Aorta (tissue), 5 donors: ENCODE measurements around the gene APLN. TPM values are rescaled to one million over a fixed set of nuclear protein-coding genes. Genes with fewer than 3 reads are reported as not detected.

Source experiments
- ATAC-seq: fragments of 200-7000 bp; cut with Tn5 transposase; one replicate; pipeline ENCODE4 v1.9.1; 2022; ENCODE audit warnings: moderate library complexity; ENCODE audit not compliant: low FRiP score
- DNase-seq, 2 donors: peaks; one replicate each; pipeline ENCODE4 v3.0.0-alpha.2; 2020
- H3K27ac ChIP-seq, 2 donors: one replicate each; pipeline ENCODE4 v1.5.1; 2013; ENCODE audit warnings: low read length in 2 of 2, mild to moderate bottlenecking in 2 of 2, moderate library complexity in 2 of 2, control low read depth in 1 of 2, inconsistent platforms in 1 of 2, low read depth in 1 of 2
- H3K27me3 ChIP-seq, 2 donors: one replicate each; pipeline ENCODE4 v1.6.1; 2013; ENCODE audit warnings: control low read depth in 1 of 2, low read length in 1 of 2, mild to moderate bottlenecking in 1 of 2, moderate library complexity in 1 of 2; ENCODE audit not compliant: insufficient read depth in 2 of 2, control insufficient read depth in 1 of 2
- H3K36me3 ChIP-seq, 2 donors: one replicate each; pipeline ENCODE4 v1.6.1; 2013; ENCODE audit warnings: control low read depth in 1 of 2, low read length in 1 of 2, mild to moderate bottlenecking in 1 of 2; ENCODE audit not compliant: insufficient read depth in 2 of 2, control insufficient read depth in 1 of 2
- H3K4me1 ChIP-seq, 2 donors: one replicate each; pipeline ENCODE4 v1.6.1; 2013; ENCODE audit warnings: low read length in 2 of 2, control low read depth in 1 of 2, mild to moderate bottlenecking in 1 of 2, moderate library complexity in 1 of 2; ENCODE audit not compliant: insufficient read depth in 2 of 2, control insufficient read depth in 1 of 2
- H3K4me3 ChIP-seq, 2 donors: one replicate each; pipeline ENCODE4 v1.5.1; 2013; ENCODE audit warnings: low read length in 2 of 2, control low read depth in 1 of 2, mild to moderate bottlenecking in 1 of 2
- H3K9me3 ChIP-seq: one replicate; pipeline ENCODE4 v1.6.1; 2013; ENCODE audit warnings: mild to moderate bottlenecking, low read length; ENCODE audit not compliant: control insufficient read depth
- WGBS, 2 donors: extraction: QIAGEN DNeasy Blood & Tissue Kit; methylation state at CpG; one replicate each; pipeline ENCODE4 v1.1.7; 2013; 5-methylcytosine and 5-hydroxymethylcytosine counted together
- intact Hi-C, 2 donors: fragments of 100-400 bp; cut with DNase I; formaldehyde crosslinking; loops; one replicate each; pipeline versions ENCODE4 v1.14.2 to v1.15.0; 2022
- polyA plus RNA-seq, 2 donors: library from polyadenylated mRNA; stranded (reverse); fragments of 200-250 nt; gene quantifications; one replicate each; pipeline ENCODE4 v1.2.3, GENCODE V29; 2013
- total RNA-seq, 2 donors: library from RNA; stranded (reverse); fragmentation: NEBNext Ultra II Directional; extraction: Animal tissue kit (Norgen Biotek cat#: 25700); gene quantifications; one replicate each; pipeline ENCODE4 v1.2.1, GENCODE V29; 2021
- donor health status: healthy with polysubstance abuse.
- donor health status: Bipolar disorder and iron deficiency.
- donor health status: DM: no; HTN: no; CAD: no.
- donor health status: DM: no; HTN: no; CAD: no.
- donor health status: DM: yes; HTN: yes; CAD: no.

Gene APLN
- total and polyA plus RNA-seq, 4 donors: 0.08 to 24.0 (median 6.6) TPM

DNA sequence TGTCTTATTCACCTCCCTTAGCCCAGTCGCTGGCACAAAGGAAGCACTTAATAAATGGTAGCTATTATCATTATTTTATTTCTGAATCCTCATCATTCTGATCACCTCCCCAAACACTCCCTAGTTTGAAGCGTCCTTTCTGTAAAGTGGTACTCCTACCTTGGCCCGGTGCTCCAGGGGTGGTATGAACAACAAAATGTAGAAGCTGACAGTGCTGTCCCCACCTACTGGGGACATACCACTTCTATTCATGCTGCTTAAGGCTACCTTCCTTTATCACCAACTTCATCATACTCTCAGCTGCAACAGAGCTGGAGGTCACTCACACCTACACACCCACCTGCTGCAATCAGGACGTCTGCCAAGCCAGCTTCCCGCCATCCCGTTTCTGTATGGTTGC, 40.8 kb upstream of the APLN start:
- Histone ChIP-seq H3K27me3 (no peaks in the 10 kb centered on the region), H3K9me3 (no peaks in the 10 kb centered on the region), H3K4me1 (no peaks in the 10 kb centered on the region), H3K36me3 (no peaks in the 10 kb centered on the region), H3K4me3 (no peak overlapping the region), H3K27ac (no peak overlapping the region)
- DNase-seq: no peak
- no peak for ATAC-seq
- 76 to 90% methylated on average over 6 of the region's 6 CpGs for WGBS, 2 donors
- intact Hi-C loops: no loop called here

DNA sequence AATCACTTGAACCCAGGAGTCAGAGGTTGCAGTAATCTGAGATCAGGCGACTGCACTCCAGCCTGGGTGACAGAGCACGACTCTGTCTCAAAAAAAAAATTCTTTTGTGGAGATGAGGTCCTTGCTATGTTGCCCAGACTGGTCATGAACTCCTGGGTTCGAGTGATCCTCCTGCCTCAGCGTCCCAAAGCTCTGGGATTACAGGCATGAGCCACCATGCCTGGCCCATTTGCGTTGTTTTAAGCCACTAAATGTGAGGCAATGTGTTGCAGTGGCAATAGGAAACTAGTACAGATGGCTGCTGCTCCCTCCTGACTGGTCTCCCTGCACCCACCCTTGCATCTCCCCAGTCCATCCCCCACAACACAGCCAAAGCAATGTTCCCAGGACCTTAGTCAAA, 40.0 kb upstream of the APLN start:
- Histone ChIP-seq H3K27ac (no peak overlapping the region), H3K4me1 (no peaks in the 10 kb centered on the region), H3K36me3 (no peaks in the 10 kb centered on the region), H3K4me3 (no peak overlapping the region), H3K9me3 (no peaks in the 10 kb centered on the region), H3K27me3 (no peaks in the 10 kb centered on the region)
- intact Hi-C loops: no loop called here
- 74 to 95% methylated on average over 5 of the region's 5 CpGs for WGBS, 2 donors
- DNase-seq (no peak), ATAC-seq (no peak)

DNA sequence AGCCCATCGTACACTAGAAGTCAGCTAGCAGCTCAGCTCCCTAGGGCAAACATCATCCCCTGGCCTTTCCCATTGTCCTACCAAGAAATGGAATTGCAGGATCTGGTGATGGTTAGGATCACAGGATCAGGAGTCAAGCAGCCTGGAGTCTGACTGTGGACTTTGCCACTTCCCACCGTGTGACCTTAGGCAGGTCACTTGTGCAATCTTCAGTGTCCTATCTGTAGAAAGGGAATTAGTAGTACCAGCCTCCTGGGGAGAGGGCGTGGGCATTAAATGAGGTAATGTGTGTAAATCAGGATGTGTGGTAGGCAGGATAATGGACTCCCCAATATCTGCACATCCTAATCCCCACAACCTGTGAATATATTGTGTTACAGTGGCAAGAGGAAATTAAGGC, 38.6 kb upstream of the APLN start:
- 84 to 98% methylated on average over 3 of the region's 3 CpGs for WGBS, 2 donors
- intact Hi-C loops: no loop called here
- H3K4me1 ChIP-seq: no peaks in the 10 kb centered on the region

DNA sequence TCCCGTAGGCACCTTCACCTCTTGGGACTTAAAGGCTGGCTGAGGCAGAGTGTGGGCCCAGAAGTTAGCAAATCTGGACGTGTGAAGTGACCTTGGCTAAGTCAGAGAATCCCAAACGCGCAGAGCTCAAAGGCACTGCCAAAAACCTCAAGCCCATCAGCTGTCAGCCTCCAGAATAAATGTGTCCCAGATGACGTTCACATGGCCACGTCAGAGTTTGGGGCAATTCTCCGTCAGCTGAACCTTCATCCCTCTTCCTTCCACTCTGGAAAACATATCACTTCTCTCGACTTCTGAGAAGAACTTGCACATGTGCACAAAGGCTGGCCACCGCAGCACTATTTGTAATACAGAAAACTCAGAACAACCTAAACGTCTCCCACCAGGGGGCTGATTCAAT, 35.7 kb upstream of the APLN start:
- DNase-seq: no peak
- Histone ChIP-seq H3K36me3 (no peaks in the 10 kb centered on the region), H3K4me1 (no peaks in the 10 kb centered on the region), H3K27me3 (no peaks in the 10 kb centered on the region), H3K9me3 (no peaks in the 10 kb centered on the region), H3K27ac (no peak overlapping the region), H3K4me3 (no peak overlapping the region)
- 25 to 48% methylated on average over 10 of the region's 10 CpGs for WGBS, 2 donors
- intact Hi-C loops: no loop called here
- peak; percentile 63 for ATAC-seq

More for the DNA sequence above, 38.6 kb upstream of the APLN start:
- Histone ChIP-seq H3K4me3 (no peak overlapping the region), H3K27ac (no peak overlapping the region), H3K27me3 (no peaks in the 10 kb centered on the region), H3K36me3 (no peaks in the 10 kb centered on the region), H3K9me3 (no peaks in the 10 kb centered on the region)
- DNase-seq: no peak
- no peak for ATAC-seq

DNA sequence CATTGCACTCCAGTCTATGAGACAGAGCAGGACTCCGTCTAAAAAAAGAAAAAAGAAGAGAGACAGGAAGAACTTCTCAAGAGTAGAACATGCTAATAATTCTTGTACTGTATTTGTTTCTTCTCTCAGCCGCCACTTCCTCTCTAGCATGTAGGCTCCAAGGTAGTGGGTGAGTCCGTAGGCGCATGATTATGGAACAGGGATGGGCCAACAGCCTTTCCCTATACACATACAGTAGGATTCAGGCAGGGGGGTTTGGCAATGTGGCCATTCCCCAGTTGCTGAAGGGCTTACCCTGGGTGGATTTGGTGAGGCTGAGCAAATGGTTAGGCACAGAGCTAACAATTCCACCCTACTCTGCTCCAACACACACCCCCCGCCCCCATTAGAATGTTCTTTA, 35.0 kb upstream of the APLN start:
- intact Hi-C loops: no loop called here
- Histone ChIP-seq H3K4me1 (no peaks in the 10 kb centered on the region), H3K27ac (no peak overlapping the region), H3K27me3 (no peaks in the 10 kb centered on the region), H3K4me3 (no peak overlapping the region), H3K9me3 (no peaks in the 10 kb centered on the region), H3K36me3 (no peaks in the 10 kb centered on the region)
- ATAC-seq (no peak), DNase-seq (no peak)
- WGBS, 2 donors: 70 to 96% methylated on average over 5 of the region's 5 CpGs

DNA sequence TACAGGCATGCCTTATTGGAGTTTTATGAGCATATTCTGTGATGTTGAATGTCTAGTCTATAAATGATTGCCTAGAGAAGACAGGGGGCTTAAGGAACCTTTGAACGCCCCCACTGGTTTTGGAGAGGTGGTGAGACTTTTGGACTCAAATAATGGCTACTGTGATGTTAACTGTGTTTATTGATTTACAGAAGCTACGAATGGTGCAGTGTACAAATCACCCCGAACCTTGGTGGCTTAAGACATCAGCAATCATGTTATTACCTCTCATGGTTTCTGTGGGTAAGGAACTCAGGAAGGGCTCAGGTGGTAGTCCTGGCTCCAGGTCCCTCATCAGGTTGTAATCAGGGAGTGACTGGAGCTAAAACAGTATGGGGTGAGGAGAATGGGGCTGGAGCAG, 33.3 kb upstream of the APLN start:
- Histone ChIP-seq H3K27me3 (no peaks in the 10 kb centered on the region), H3K27ac (no peak overlapping the region), H3K9me3 (no peaks in the 10 kb centered on the region), H3K36me3 (no peaks in the 10 kb centered on the region), H3K4me1 (no peaks in the 10 kb centered on the region), H3K4me3 (no peak overlapping the region)
- 91 to 94% methylated on average over 3 of the region's 3 CpGs for WGBS, 2 donors
- intact Hi-C loops: no loop called here
- DNase-seq: no peak
- ATAC-seq: no peak

DNA sequence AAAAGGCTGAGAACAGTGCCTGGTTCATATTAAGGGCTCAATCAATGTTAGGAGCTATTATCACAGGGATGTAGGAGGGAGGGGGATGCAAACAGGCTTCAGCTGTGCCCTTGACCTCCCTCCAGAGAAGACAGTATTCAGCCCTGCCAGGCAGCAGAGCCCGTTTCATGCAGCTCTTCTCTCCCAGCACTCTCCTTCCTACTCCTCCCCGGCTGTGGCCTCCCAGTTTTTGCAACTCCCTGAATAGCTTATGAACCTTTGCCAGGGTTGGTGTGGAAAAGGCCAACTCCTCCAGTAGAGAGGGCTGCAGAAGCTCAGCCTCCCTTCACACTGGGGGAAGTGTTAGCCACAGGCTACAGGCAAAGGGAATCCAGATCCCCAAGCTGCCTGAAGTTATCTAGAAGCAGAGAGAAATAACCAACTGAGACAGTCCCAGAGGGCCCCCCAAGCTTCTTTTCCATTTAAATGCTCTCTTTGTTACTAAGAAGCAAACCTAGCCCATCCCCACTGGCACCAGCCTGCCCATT, 31.7 kb upstream of the APLN start:
- no peaks in the 10 kb centered on the region for H3K9me3 ChIP-seq
- H3K36me3 ChIP-seq: no peaks in the 10 kb centered on the region
- DNase-seq (peak in 1 of 2 donors; percentile 54), ATAC-seq (peak; percentile 30)
- no peaks in the 10 kb centered on the region for H3K27me3 ChIP-seq
- H3K4me3 ChIP-seq: no peak overlapping the region
- H3K27ac ChIP-seq: no peak overlapping the region
- intact Hi-C loops: no loop called here
- 10 to 37% methylated on average over 2 of the region's 2 CpGs for WGBS, 2 donors
- H3K4me1 ChIP-seq: no peaks in the 10 kb centered on the region

DNA sequence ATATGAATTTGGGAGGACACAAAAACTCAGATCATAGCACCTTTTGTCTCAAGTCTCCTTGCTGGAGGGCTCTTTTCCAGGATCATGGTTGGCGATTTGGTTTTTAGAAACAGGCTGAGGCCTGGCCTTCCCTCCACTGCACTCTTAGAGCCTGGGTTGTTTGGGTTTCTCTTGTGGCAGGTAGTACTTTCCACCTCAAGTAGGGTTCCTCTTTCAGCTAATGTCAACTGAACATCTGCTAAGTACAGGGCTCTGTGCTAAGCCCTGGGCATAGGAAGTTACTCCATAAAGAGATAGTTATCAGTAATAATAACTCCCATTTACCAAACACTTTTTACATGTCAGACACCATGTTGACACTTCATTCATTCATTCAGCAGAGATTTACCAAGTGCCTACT, 28.2 kb upstream of the APLN start:
- Histone ChIP-seq H3K36me3 (no peaks in the 10 kb centered on the region), H3K27me3 (no peaks in the 10 kb centered on the region), H3K27ac (no peak overlapping the region), H3K9me3 (no peaks in the 10 kb centered on the region), H3K4me3 (no peak overlapping the region), H3K4me1 (no peaks in the 10 kb centered on the region)
- intact Hi-C loops: no loop called here
- ATAC-seq (no peak), DNase-seq (no peak)
- WGBS, 2 donors: 81 to 98% methylated on average over 1 of the region's 1 CpG

DNA sequence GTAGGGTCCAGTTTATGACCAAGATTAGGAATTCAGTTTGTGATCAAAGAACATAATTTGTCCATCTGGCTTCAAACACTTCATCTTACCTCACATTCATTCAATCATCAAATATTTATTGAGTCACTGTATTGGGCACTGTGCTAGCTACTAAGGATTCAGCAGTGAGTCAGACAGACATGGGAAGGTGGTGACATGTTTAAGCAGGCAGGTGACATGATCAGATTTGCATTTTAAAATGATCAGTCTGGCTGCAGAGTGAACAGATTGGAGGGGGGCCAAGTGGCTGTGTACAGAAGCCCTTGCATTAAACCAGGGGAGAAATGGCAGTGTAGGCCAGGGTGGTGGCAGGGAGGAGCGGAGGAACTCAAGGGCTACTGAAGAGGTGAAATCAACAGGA, 25.1 kb upstream of the APLN start:
- ATAC-seq (no peak), DNase-seq (no peak)
- Histone ChIP-seq H3K36me3 (no peaks in the 10 kb centered on the region), H3K9me3 (no peaks in the 10 kb centered on the region), H3K27me3 (no peaks in the 10 kb centered on the region), H3K4me3 (no peak overlapping the region), H3K27ac (no peak overlapping the region), H3K4me1 (no peaks in the 10 kb centered on the region)
- WGBS, 2 donors: 95 to 96% methylated on average over 1 of the region's 1 CpG
- intact Hi-C loops: no loop called here
